Ascending aorta (tissue), 2 donors: Measurements from ENCODE around the gene DNAJC3. TPM values are rescaled to one million over a fixed set of nuclear protein-coding genes. Genes with fewer than 3 reads are reported as not detected.
"Not testable (repeated sequence)": the region's sequence is repeated elsewhere in the genome, so short reads cannot be mapped to it uniquely, and the experiment has no call there.

Source experiments
- DNase-seq, 2 donors: peaks; one replicate each; pipeline ENCODE4 v3.0.0-alpha.2; 2019; ENCODE audit warnings: low spot score in 2 of 2
- H3K27ac ChIP-seq, 2 donors: fragments of 200-600 bp; sonication (generic); one replicate each; pipeline ENCODE4 v1.5.1; 2016 to 2017; ENCODE audit warnings: mild to moderate bottlenecking in 1 of 2
- H3K27me3 ChIP-seq: fragments of 200-600 bp; sonication (generic); one replicate; pipeline ENCODE4 v1.5.1; 2017
- H3K36me3 ChIP-seq, 2 donors: fragments of 200-600 bp; sonication (generic); one replicate each; pipeline ENCODE4 v1.5.1; 2016
- H3K4me1 ChIP-seq, 2 donors: fragments of 200-600 bp; sonication (generic); one replicate each; pipeline ENCODE4 v1.5.1; 2016 to 2017; ENCODE audit warnings: mild to moderate bottlenecking in 1 of 2
- H3K4me3 ChIP-seq, 2 donors: fragments of 200-600 bp; sonication (generic); one replicate each; pipeline ENCODE4 v1.5.1; 2016 to 2017; ENCODE audit warnings: mild to moderate bottlenecking in 1 of 2
- H3K9me3 ChIP-seq, 2 donors: fragments of 200-600 bp; sonication (generic); one replicate each; pipeline ENCODE4 v1.5.1; 2016
- CTCF ChIP-seq, 3 experiments: fragments of 200-600 bp in 2 of 3; fragments of 450-650 bp in 1 of 3; sonication (generic) in 2 of 3; IDR thresholded peaks; one replicate each; pipeline ENCODE4 v1.5.1; 2016 to 2019; ENCODE audit warnings: antibody characterized with exemption in 3 of 3, mild to moderate bottlenecking in 1 of 3, moderate library complexity in 1 of 3
- intact Hi-C: fragments of 100-400 bp; cut with DNase I; formaldehyde crosslinking; loops from one replicate; pipeline ENCODE4 v1.15.1; 2023
- total RNA-seq: library from RNA; depleted of rRNA; stranded (reverse); fragments of >200 nt; gene quantifications from one replicate; pipeline ENCODE4 v1.1.0, GENCODE V29; 2016

Gene DNAJC3
- total RNA-seq, 1 donor from 2014 or later: 44.3 TPM

GRCh38 chr13:95676105-95676761 lies 706 bp upstream of the DNAJC3 start:
- Histone ChIP-seq H3K4me1 (peaks cover 0 to 20% of the 10 kb centered on the region in 2 donors), H3K27me3 (no peaks in the 10 kb centered on the region), H3K36me3 (no peaks in the 10 kb centered on the region), H3K4me3 (peak overlapping the region; percentile 72 to 81), H3K9me3 (peaks cover 11 to 38% of the 10 kb centered on the region in 2 donors), H3K27ac (peak overlapping the region; percentile 88 to 99)
- intact Hi-C loops: loop anchor here (1.0 to 5.0 kb wide), 3 partner anchors 32 to 1757 kb away; partner anchors contain the start of genes DZIP1 and UGGT2
- no peak for TF ChIP-seq CTCF (IDR thresholded peaks at IDR 0.05)
- no peak for DNase-seq

GRCh38 chr13:95677564-95678266 lies 776 bp downstream of the DNAJC3 start:
- Histone ChIP-seq H3K27me3 (no peaks in the 10 kb centered on the region), H3K36me3 (no peaks in the 10 kb centered on the region), H3K4me3 (peak overlapping the region; percentile 72 to 81), H3K27ac (peak overlapping the region; percentile 98 to 99), H3K9me3 (peaks cover 0 to 23% of the 10 kb centered on the region in 2 donors), H3K4me1 (peaks cover 0 to 20% of the 10 kb centered on the region in 2 donors)
- intact Hi-C loops: loop anchor here (2.0 to 5.0 kb wide), 2 partner anchors 375 to 1755 kb away; partner anchors contain the start of gene UGGT2
- no peak for DNase-seq
- TF ChIP-seq CTCF (IDR thresholded peaks at IDR 0.05): no peak

- DNase-seq: no peak
- Histone ChIP-seq H3K27me3 (no peaks in the 10 kb centered on the region), H3K27ac (no peak overlapping the region), H3K4me1 (peaks cover 0 to 20% of the 10 kb centered on the region in 2 donors), H3K9me3 (peaks cover 0 to 11% of the 10 kb centered on the region in 2 donors), H3K36me3 (no peaks in the 10 kb centered on the region), H3K4me3 (peak overlapping the region; percentile 26 to 81)
- intact Hi-C loops: loop anchor here (5.0 kb wide), 1 partner anchor 373 kb away; the partner anchor contains the start of gene UGGT2
- no peak for TF ChIP-seq CTCF (IDR thresholded peaks at IDR 0.05)
These were observed 2.0 kb downstream of the DNAJC3 start for GRCh38 chr13:95678967-95679366.

- intact Hi-C loops: loop anchor here (5.0 kb wide), 1 partner anchor 373 kb away; the partner anchor contains the start of gene UGGT2
- Histone ChIP-seq H3K27me3 (no peaks in the 10 kb centered on the region), H3K4me1 (peaks cover 0 to 20% of the 10 kb centered on the region in 2 donors), H3K27ac (no peak overlapping the region), H3K4me3 (no peak overlapping the region), H3K36me3 (no peaks in the 10 kb centered on the region), H3K9me3 (peaks cover 0 to 4% of the 10 kb centered on the region in 2 donors)
- DNase-seq: no peak
- no peak for TF ChIP-seq CTCF (IDR thresholded peaks at IDR 0.05)
These were observed 2.8 kb downstream of the DNAJC3 start for GRCh38 chr13:95679722-95680121.

GRCh38 chr13:95684418-95684817 lies 7.5 kb downstream of the DNAJC3 start:
- no peak for TF ChIP-seq CTCF (IDR thresholded peaks at IDR 0.05)

GRCh38 chr13:95684960-95685359 lies 8.0 kb downstream of the DNAJC3 start:
- intact Hi-C loops, H3K36me3 ChIP-seq, H3K4me3 ChIP-seq, H3K27ac ChIP-seq, DNase-seq, H3K9me3 ChIP-seq, H3K4me1 ChIP-seq, H3K27me3 ChIP-seq: not testable (repeated sequence)

More at GRCh38 chr13:95684418-95684817, 7.5 kb downstream of the DNAJC3 start:
- intact Hi-C loops: no loop called here
- Histone ChIP-seq H3K4me1 (peaks cover 0 to 6% of the 10 kb centered on the region in 2 donors), H3K36me3 (no peaks in the 10 kb centered on the region), H3K9me3 (no peaks in the 10 kb centered on the region), H3K4me3 (no peak overlapping the region), H3K27me3 (no peaks in the 10 kb centered on the region), H3K27ac (no peak overlapping the region)
- DNase-seq: no peak
